ENCODE measurements around the gene OS9. TPM values are rescaled to one million over a fixed set of nuclear protein-coding genes. Genes with fewer than 3 reads are reported as not detected.

The OS9 gene
- total and polyA plus RNA-seq, 9 of the 15 experiments (the other 6 are each of a cell fraction or from before 2014, with no cell fraction given): 4.6 to 105 (median 89.5) TPM

GRCh38 chr12:57723630-57723962, 29.7 kb downstream of the OS9 start:
- Histone ChIP-seq H3K79me2 (ENCODE audit: control insufficient read depth, insufficient read depth, low read length) (no peaks in the 10 kb centered on the region), H3K27me3 (ENCODE audit: control insufficient read depth in 2 of 2, insufficient read depth in 2 of 2, low read length in 2 of 2) (peaks cover 0 to 4% of the 10 kb centered on the region in 2 experiments; a peak in 1 of 5 replicates), H3K9me1 (ENCODE audit: control insufficient read depth, insufficient read depth, low read length) (no peaks in the 10 kb centered on the region), H2AFZ (ENCODE audit: low read depth, low read length) (no peak overlapping the region), H4K20me1 (replicated peaks; ENCODE audit: control insufficient read depth, insufficient read depth, low read length) (no peaks in the 10 kb centered on the region), H3K9me3 (replicated peaks; ENCODE audit: control insufficient read depth, insufficient read depth, low read depth, low read length) (no peaks in the 10 kb centered on the region; the same call in 1 of the 2 replicates), H3K4me3 (no peak overlapping the region), H3K4me2 (ENCODE audit: insufficient read depth, low read length) (no peak overlapping the region), H3K27ac (ENCODE audit: extremely low read depth, low read depth, low read length) (no peak overlapping the region), H3K36me3 (ENCODE audit: control insufficient read depth, insufficient read depth, low read length) (peaks cover 24% of the 10 kb centered on the region; the same call in 2 of the 3 replicates), H3K4me1 (replicated peaks in 1 of 2; ENCODE audit: control insufficient read depth in 2 of 2, insufficient read depth in 2 of 2, low read length in 2 of 2) (peaks cover 0 to 20% of the 10 kb centered on the region in 2 experiments; a peak in 2 of 5 replicates), H3K9ac (ENCODE audit: insufficient read depth in 1 of 2, low read depth in 2 of 2, low read length in 2 of 2) (peak overlapping the region in 1 of 2 experiments; percentile 75; a peak in 1 of 4 replicates)
- ChIA-PET POLR2A (interaction anchor here (1.0 to 1.9 kb wide), 3 partner anchors 10 to 30 kb away, joined by 3 to 5 read pairs (median 4); partner anchors contain the start of gene OS9), CTCF (ENCODE audit: low intra/inter-chr PET ratio) (no interaction called here)
- TF ChIP-seq RCOR1 (IDR thresholded peaks at IDR 0.05; ENCODE audit: borderline replicate concordance in 1 of 2, low read depth in 2 of 2, low read length in 2 of 2) (no peak), ARNT (IDR thresholded peaks at IDR 0.05) (no peak), MTF1 (CRISPR knock-in tag; IDR thresholded peaks at IDR 0.05; ENCODE audit: borderline replicate concordance) (no peak)
- 30% methylated on average over 2 of the region's 2 CpGs for WGBS (ENCODE audit: insufficient coverage, low coverage, missing lambda C conversion rate)
- in situ Hi-C loops (cut with MboI) (no loop called here), intact Hi-C loops (cut with micrococcal nuclease) (no loop called here)
- BruUV-seq (replicated peaks): no TSS peak
- ATAC-seq (no peak), DNase-seq (ENCODE audit: extremely low read depth in 1 of 4, low spot score in 3 of 4) (no peak), FAIRE-seq (no peak)
